ENCODE measurements around the gene ROCK2.

- TF ChIP-seq GATA2 (IDR thresholded peaks at IDR 0.05; ENCODE audit: low read depth, low read length): no peak
- TF ChIP-seq GATA3 (IDR thresholded peaks at IDR 0.05; ENCODE audit: low read depth, low read length): no peak
Measured at GRCh38 chr2:11339508-11340083, 4.8 kb downstream of the ROCK2 start.
